Islet of Langerhans (tissue), 1 donor: ENCODE results near the gene ABTB2.
"Not testable (repeated sequence)": the region's sequence is repeated elsewhere in the genome, so short reads cannot be mapped to it uniquely, and the experiment has no call there.

Experiments used
- FAIRE-seq: peaks from one replicate; lab custom pipeline; 2011; peaks lifted over from hg19 to GRCh38; lab: Jason Lieb, UNC

ABTB2 gene

DNA sequence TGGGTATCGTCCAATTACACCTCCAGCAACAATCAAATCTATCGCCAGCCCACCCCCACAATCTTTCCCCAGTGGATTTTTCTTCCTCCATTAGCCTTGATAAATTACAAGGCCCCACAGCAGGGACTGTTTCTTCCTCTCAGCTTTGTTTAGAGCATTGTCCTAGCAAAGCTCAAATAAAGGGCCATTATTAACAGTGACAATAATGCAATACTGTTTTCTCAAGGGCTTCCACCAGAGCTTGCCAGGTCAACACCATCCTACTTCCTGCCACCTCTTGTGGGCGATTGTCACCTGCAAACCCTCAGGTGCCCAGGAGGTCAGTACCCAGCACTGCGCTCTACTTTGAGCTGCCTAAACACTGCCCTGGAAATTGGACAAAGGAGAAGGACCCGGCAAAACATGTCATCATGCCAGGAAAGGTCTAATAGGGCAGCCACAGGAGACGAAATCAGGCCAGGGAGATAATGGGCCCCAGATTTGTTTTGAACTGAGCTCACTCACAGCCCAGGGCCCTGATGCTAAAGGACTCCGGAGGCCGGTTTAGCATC is 95.2 kb downstream of the ABTB2 start:
- no peak for FAIRE-seq

- FAIRE-seq, result no peak
These were observed 96.0 kb downstream of the ABTB2 start for GRCh38 chr11:34261820-34262219.

DNA sequence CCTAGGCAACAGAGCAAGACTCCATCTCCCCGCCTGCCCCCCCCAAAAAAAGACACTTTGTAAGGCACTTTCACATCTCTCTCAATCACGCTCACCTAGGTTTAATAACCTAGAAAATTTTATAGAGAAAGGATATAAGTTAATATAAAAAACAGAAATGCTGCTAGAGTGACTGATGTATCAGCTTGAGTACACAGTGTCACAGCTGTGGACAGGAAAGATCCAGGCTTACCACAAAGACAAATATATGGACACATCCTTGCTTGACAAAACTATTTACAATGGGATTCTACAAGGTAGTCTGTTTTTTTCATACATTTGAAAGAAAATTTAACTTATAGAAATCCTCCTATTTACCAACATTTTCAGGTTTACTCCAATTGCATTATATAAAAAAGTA is 96.7 kb downstream of the ABTB2 start:
- no peak for FAIRE-seq

DNA sequence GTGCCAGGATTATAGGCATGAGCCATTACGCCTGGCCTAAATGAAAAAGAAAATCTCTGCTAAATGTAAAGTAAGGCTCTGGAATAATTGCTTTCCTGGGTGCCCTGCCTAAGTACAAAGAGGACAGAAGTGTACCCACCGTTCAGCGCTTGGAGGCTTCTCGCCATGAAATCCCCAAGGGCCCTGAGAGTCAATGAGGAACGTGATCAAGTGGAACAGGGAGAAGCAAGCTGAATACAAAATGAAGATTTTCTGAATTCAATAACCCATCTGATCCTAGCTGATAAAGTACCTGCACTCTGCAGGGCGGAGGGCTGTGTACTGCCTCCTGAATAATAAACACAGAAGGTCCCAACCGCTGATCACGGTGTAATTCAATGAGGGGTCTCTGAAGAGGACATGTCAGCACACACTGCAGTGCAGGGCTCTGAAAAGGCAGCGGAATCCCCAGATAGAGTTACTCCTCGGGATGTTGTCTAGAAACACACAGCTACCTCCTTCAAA is 97.7 kb downstream of the ABTB2 start:
- FAIRE-seq, result no peak

DNA sequence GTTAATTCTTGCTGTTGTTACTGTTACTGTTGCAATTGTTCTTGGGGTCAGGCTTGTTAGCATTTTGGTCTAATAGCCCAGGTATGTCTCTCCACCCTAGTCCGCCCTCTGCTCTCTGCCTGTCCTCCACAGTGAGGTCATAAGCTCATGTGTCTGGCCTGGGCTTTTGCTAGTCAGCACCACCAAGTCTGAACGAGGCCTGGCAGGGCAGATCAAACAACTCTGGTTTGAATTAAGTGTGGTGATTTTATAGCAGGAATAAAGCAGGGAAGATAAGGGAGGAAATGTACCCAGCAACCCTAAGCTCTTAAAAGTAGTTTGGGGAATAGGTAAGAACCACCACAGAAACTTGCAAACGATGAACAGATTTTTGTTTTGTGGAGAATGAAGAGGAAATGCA is 98.7 kb downstream of the ABTB2 start:
- no peak for FAIRE-seq

- no peak for FAIRE-seq
These were observed 101.2 kb downstream of the ABTB2 start for GRCh38 chr11:34256626-34257025.

GRCh38 chr11:34256150-34256549 is 101.7 kb downstream of the ABTB2 start:
- FAIRE-seq, result no peak

- no peak for FAIRE-seq
These were observed 102.7 kb downstream of the ABTB2 start for GRCh38 chr11:34255101-34255500.

DNA sequence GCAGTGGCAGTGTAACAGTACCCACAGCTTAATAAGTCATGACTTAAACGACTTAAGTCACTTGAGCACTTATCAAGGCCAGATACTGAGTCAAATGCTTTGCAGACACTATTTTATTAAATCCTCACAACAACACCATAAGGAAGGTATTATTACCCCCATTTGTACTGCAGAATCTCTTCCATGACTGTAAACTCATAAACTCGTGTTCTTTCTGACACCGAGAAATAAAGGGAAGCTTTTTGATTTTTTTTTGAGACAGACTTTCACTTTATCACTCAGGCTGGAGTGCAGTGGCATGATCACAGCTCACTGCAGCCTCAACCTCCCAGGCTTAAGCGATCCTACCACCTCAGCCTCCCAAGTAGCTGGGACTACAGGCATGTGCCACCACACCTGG is 103.8 kb downstream of the ABTB2 start:
- no peak for FAIRE-seq

DNA sequence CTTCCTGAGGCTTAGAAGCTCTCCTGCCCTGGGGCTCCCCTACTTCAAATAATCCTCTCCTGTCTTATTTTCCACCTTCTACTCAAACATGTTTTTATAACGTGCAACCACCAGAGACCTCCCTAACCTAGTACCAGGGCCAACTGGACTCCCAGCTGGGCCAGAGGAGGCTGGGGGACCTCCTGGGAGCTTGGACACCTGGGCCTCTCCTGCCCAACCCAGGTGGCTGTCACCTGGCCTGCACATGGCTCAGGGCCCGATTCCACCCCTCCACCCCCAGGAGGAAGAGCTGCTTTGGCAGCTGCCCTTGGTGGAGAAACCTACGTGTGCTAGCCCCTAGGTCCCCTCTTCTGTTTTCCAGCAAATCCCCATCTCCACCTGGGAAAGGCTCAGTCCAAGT is 105.2 kb downstream of the ABTB2 start:
- FAIRE-seq, result no peak

DNA sequence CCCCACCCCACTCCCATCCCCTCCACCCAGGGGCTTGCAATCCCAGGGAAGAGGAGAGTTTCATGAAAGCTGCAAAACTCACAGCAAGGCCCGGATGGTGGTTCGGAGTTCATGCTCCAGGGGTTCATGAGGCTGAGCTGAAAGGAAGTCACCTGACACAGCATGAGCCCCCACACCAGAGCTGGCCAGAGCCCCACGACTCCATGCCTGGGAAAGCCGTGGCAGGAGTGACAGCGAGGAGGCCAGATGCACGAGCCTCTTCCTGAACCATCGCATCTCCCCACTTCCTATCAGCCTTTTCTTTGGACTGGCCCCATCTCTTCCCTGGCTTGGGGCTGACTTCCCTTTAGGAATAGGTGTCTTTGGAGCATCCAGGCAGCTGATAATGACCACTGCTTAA is 105.8 kb downstream of the ABTB2 start:
- no peak for FAIRE-seq

GRCh38 chr11:34251589-34251980 is 106.2 kb downstream of the ABTB2 start:
- no peak for FAIRE-seq

GRCh38 chr11:34250732-34251588 is 106.8 kb downstream of the ABTB2 start:
- no peak for FAIRE-seq

- FAIRE-seq, result no peak
These were observed 107.6 kb downstream of the ABTB2 start for GRCh38 chr11:34250211-34250610.

DNA sequence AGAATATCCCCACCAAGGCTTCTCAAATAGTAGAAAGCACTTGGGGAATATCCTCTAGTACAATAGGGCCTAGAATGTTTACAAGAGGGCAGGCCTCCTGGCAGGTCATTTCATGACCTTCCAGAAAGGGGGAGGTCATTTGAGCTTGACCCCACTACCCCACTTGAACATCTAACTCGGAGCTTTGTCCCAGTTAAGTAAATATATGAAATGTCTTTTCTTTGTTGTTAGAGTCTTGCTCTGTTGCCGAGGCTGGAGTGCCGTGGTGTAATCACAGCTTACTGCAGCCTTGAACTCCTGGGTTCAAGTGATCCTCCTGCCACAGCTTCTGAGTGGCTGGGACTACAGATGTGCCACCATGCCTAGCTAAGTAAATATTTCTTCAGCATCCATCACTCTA is 108.4 kb downstream of the ABTB2 start:
- no peak for FAIRE-seq

DNA sequence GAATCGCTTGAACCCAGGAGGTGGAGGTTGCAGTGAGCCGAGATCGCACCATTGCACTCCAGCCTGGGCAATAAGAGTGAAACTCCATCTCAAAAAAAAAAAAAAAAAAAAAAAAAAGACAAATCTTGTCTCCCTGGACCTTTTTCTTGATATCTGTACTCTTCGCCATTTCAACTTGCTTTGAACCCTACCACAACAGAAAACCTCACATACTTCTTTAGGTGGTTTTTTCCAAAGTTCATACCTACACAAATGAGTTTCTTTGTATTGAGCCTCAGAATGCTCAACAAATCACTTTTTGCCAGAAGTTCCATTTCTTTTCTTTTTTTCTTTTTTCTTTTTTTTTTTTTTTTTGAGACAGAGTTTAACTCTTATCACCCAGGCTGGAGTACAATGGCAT is 111.3 kb downstream of the ABTB2 start:
- FAIRE-seq, result not testable (repeated sequence)

GRCh38 chr11:34245041-34245440 is 112.8 kb downstream of the ABTB2 start:
- FAIRE-seq, result no peak

DNA sequence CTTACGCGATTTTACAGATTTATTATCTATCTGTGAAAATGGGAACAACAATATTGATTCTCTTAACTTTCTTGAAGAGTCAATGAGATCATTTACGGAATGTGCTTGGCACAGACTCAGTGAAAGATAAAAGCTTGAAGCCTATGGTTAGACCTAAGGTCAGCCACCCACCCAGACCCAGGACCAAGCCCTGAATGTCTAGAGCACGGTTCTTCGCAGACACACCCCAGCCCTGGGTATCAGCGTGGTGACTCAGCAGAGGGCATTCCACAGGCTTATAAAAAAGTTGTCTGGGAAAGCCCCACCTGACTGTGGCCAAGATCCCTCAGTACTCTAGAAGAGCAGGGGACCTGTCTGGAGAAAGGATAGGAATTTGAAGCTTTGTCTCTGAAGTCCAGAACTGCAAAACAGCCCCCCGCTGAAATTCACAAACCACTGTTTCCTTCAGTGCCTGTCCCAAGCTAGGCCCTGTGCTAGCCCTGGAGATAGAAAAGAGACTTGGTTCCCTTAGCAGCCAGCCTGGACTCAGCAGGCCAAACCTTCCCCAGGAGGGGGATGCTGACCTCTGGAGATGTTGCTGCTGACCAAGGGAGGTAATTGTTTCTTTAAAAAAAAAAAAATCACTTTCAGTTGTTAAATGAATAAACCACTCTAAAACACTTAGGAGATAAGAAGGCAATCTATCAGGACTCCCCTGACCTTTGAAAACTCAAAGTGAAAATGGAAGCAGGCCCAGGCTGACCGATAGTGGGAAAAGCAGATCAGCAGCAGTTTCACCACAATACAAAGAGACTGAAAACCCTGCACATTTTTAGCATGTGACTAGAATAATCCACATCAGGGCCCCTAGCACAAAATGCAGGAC is 114.0 kb downstream of the ABTB2 start:
- no peak for FAIRE-seq

DNA sequence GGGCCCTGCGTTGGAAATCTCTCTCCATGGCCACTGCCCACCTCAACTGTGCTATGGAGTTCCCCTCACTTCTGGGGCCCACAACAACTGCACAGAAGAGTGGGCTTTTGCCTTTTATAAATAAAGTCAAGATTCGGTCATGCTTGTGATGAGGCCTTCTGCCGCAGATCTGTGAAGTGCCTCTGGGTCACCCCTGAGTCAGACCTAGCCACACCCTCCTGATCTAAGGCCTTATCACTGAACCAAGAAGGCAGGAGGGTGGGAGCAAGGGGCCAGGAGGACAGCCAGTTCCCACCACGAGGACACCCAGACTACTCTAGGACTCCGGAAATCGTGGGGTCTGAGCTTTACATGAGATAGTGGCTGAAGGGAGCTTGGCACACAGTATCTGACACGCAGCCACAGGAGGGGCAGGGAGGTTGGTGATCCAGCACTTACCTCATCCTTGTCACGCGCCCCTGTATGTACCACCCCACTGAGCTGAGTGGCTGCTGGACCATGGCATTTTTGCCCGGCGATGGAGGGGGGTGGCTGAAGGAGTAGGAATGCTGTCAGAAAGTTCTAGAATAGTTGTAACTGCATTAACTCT is 115.7 kb downstream of the ABTB2 start:
- FAIRE-seq, result no peak

GRCh38 chr11:34240150-34240494 is 117.7 kb downstream of the ABTB2 start:
- no peak for FAIRE-seq

GRCh38 chr11:34239465-34240149 is 118.2 kb downstream of the ABTB2 start:
- no peak for FAIRE-seq

GRCh38 chr11:34238966-34239365 is 118.8 kb downstream of the ABTB2 start:
- FAIRE-seq, result no peak
